Heart left ventricle (tissue), 13 donors: Measurements from ENCODE around the gene CNOT11.
"Not testable (repeated sequence)": the region's sequence is repeated elsewhere in the genome, so short reads cannot be mapped to it uniquely, and the experiment has no call there.

Source experiments
- CTCF ChIP-seq, 12 donors: fragments of 200-600 bp; sonication (generic) in 4 of 12; IDR thresholded peaks; one replicate each; pipeline versions ENCODE4 v1.5.0 to v1.8.0; 2018 to 2022; ENCODE audit warnings: antibody characterized with exemption in 12 of 12, mild to moderate bottlenecking in 5 of 12
- POLR2A ChIP-seq, 2 donors: fragments of 450-650 bp; IDR thresholded peaks; one replicate each; pipeline ENCODE4 v1.6.1; 2017; ENCODE audit warnings: antibody characterized with exemption in 2 of 2, mild to moderate bottlenecking in 2 of 2, moderate library complexity in 2 of 2
- donor health status: ischemic (EF 13 %, LVEDD 7.1; RV severe dilation, severe dysfunction).
- donor health status: DM: no; HTN: yes; CAD: no.
- donor health status: DM: no; HTN: no; CAD: no.
- donor health status: ischemic (EF 25% LVEDD 6.9; RV normal size, moderate dysfunction).
- donor health status: ischemic (EF 25% LVEDD 5.7; RV mildly dilated, moderate dysfunction).
- donor health status: ischemic (EF 35%, LVEDD 5.7; RV mildly dilated, moderate dysfunction).
- donor health status: nonischemic (EF 11% LVEDD 7.7; RV severe dilation, severe dysfunction).
- donor health status: DM: yes; HTN: yes; CAD: no.
- donor health status: PGD.
- donor health status: ischemic (EF 29% LVEDD 5.4; RV normal size, mild dysfunction).
- donor health status: nonischemic (EF 23%, LVEDD 6.1; RV moderate dilation, normal function).

- not testable (repeated sequence) for TF ChIP-seq CTCF, POLR2A (IDR thresholded peaks at IDR 0.05)
These were observed 32.6 kb upstream of the CNOT11 start for GRCh38 chr2:101220091-101220490.
